H9 (cell line): ENCODE measurements around the gene APPBP2. TPM values are rescaled to one million over a fixed set of nuclear protein-coding genes. Genes with fewer than 3 reads are reported as not detected.

Source experiments
- DNase-seq: peaks from one replicate; pipeline ENCODE4 v3.0.0-alpha.2; 2017
- H2AFZ ChIP-seq: one replicate; pipeline ENCODE4 v1.6.1; 2013; ENCODE audit warnings: mild to moderate bottlenecking, low read length, control low read depth, moderate library complexity
- H2AK5ac ChIP-seq: 2 replicates; pipeline ENCODE4 v1.6.1; 2013; ENCODE audit warnings: low read length, control low read depth, mixed read lengths; ENCODE audit not compliant: insufficient read length
- H2BK120ac ChIP-seq: one replicate; pipeline ENCODE4 v1.6.1; 2013; ENCODE audit warnings: low read depth, mild to moderate bottlenecking, low read length, control low read depth, inconsistent platforms; ENCODE audit not compliant: poor library complexity, severe bottlenecking
- H2BK12ac ChIP-seq: 2 replicates; pipeline ENCODE4 v1.6.1; 2013; ENCODE audit warnings: low read length, control low read depth, mixed read lengths, low read depth; ENCODE audit not compliant: insufficient read length
- H2BK15ac ChIP-seq: 2 replicates; pipeline ENCODE4 v1.6.1; 2013; ENCODE audit warnings: low read depth, low read length, control low read depth
- H2BK20ac ChIP-seq: one replicate; pipeline ENCODE4 v1.6.1; 2013; ENCODE audit warnings: low read depth, mild to moderate bottlenecking, low read length, control low read depth, inconsistent platforms; ENCODE audit not compliant: poor library complexity, severe bottlenecking
- H2BK5ac ChIP-seq: 2 replicates; pipeline ENCODE4 v1.6.1; 2013; ENCODE audit warnings: low read length, control low read depth, mixed read lengths; ENCODE audit not compliant: insufficient read length
- H3K14ac ChIP-seq: 2 replicates; pipeline ENCODE4 v1.6.1; 2013; ENCODE audit warnings: low read length, control low read depth; ENCODE audit not compliant: insufficient read depth
- H3K18ac ChIP-seq: 2 replicates; pipeline ENCODE4 v1.6.1; 2013; ENCODE audit warnings: low read depth, mild to moderate bottlenecking, mixed read lengths, low read length, control low read depth; ENCODE audit not compliant: insufficient read length
- H3K23ac ChIP-seq: 2 replicates; pipeline ENCODE4 v1.6.1; 2013; ENCODE audit warnings: low read length, control low read depth, mixed read lengths, low read depth; ENCODE audit not compliant: insufficient read length
- H3K23me2 ChIP-seq: 2 replicates; pipeline ENCODE4 v1.6.1; 2013; ENCODE audit warnings: low read depth, mild to moderate bottlenecking, mixed read lengths, low read length, control low read depth; ENCODE audit not compliant: insufficient read length, poor library complexity, severe bottlenecking
- H3K27ac ChIP-seq: 2 replicates; pipeline ENCODE4 v1.5.1; 2013; ENCODE audit warnings: low read length, control low read depth, mixed read lengths, low read depth; ENCODE audit not compliant: insufficient read length
- H3K27me3 ChIP-seq: 2 replicates; pipeline ENCODE4 v1.6.1; 2013; ENCODE audit warnings: low read length, control low read depth, inconsistent platforms; ENCODE audit not compliant: insufficient read depth
- H3K4ac ChIP-seq: 2 replicates; pipeline ENCODE4 v1.6.1; 2013; ENCODE audit warnings: low read depth, mild to moderate bottlenecking, control low read depth, inconsistent platforms, low read length, moderate library complexity
- H3K4me1 ChIP-seq: 2 replicates; pipeline ENCODE4 v1.6.1; 2013; ENCODE audit warnings: low read length, control low read depth, inconsistent platforms; ENCODE audit not compliant: insufficient read depth
- H3K4me2 ChIP-seq: 2 replicates; pipeline ENCODE4 v1.6.1; 2013; ENCODE audit warnings: low read length, control low read depth, mixed read lengths; ENCODE audit not compliant: insufficient read length, insufficient read depth
- H3K56ac ChIP-seq: 2 replicates; pipeline ENCODE4 v1.6.1; 2013; ENCODE audit warnings: low read depth, mild to moderate bottlenecking, mixed read lengths, low read length, control low read depth; ENCODE audit not compliant: insufficient read length
- H3K79me1 ChIP-seq: 2 replicates; pipeline ENCODE4 v1.6.1; 2013; ENCODE audit warnings: low read depth, mild to moderate bottlenecking, moderate library complexity, low read length, control low read depth, inconsistent platforms; ENCODE audit not compliant: insufficient read depth, poor library complexity, severe bottlenecking
- H3K79me2 ChIP-seq: 2 replicates; pipeline ENCODE4 v1.6.1; 2013; ENCODE audit warnings: low read length, control low read depth, inconsistent platforms; ENCODE audit not compliant: insufficient read depth
- H3K9ac ChIP-seq: 2 replicates; pipeline ENCODE4 v1.6.1; 2013; ENCODE audit warnings: low read length, control low read depth, mixed read lengths; ENCODE audit not compliant: insufficient read length; ENCODE audit errors: extremely low read depth
- H3K9me3 ChIP-seq: one replicate; pipeline ENCODE4 v1.6.1; 2013; ENCODE audit warnings: low read depth, low read length, inconsistent platforms; ENCODE audit not compliant: control insufficient read depth
- H3T11ph ChIP-seq: one replicate; pipeline ENCODE4 v1.6.1; 2013; ENCODE audit warnings: mild to moderate bottlenecking, low read length, control low read depth, inconsistent platforms
- H4K20me1 ChIP-seq: one replicate; pipeline ENCODE4 v1.6.1; 2013; ENCODE audit not compliant: control insufficient read depth, insufficient read length, insufficient read depth
- H4K5ac ChIP-seq: 2 replicates; pipeline ENCODE4 v1.6.1; 2013; ENCODE audit warnings: low read depth, mild to moderate bottlenecking, mixed read lengths, low read length, control low read depth; ENCODE audit not compliant: insufficient read length
- H4K8ac ChIP-seq: replicated peaks from 2 replicates; pipeline ENCODE4 v1.6.1; 2013; ENCODE audit warnings: low read length, control low read depth, mixed read lengths, low read depth; ENCODE audit not compliant: insufficient read length
- H4K91ac ChIP-seq: 2 replicates; pipeline ENCODE4 v1.6.1; 2013; ENCODE audit warnings: low read depth, mild to moderate bottlenecking, moderate library complexity, mixed read lengths, low read length, control low read depth; ENCODE audit not compliant: insufficient read length
- H3K27ac Mint-ChIP-seq, 3 experiments: 2 replicates in 2 of 3; 3 replicates in 1 of 3; pipeline ENCODE4 v1.8.0; 2020 to 2021; ENCODE audit warnings: mixed read lengths in 3 of 3, mild to moderate bottlenecking in 1 of 3, moderate library complexity in 1 of 3
- H3K27me3 Mint-ChIP-seq: 2 replicates; pipeline ENCODE4 v1.8.0; 2021; ENCODE audit warnings: low read depth, mild to moderate bottlenecking, moderate library complexity, mixed read lengths
- H3K36me3 Mint-ChIP-seq, 3 experiments: 2 replicates in 2 of 3; 3 replicates in 1 of 3; pipeline ENCODE4 v1.8.0; 2020 to 2021; ENCODE audit warnings: low read depth in 3 of 3, mixed read lengths in 3 of 3; ENCODE audit not compliant: insufficient read depth in 1 of 3
- H3K4me1 Mint-ChIP-seq, 2 experiments: 2 replicates each; pipeline ENCODE4 v1.8.0; 2020; ENCODE audit warnings: mixed read lengths in 2 of 2
- H3K4me3 Mint-ChIP-seq, 2 experiments: 2 replicates in 1 of 2; 3 replicates in 1 of 2; pipeline ENCODE4 v1.8.0; 2020 to 2021; ENCODE audit warnings: mild to moderate bottlenecking in 2 of 2, mixed read lengths in 2 of 2, moderate library complexity in 1 of 2
- H3K9me3 Mint-ChIP-seq, 2 experiments: 2 replicates in 1 of 2; 3 replicates in 1 of 2; pipeline ENCODE4 v1.8.0; 2020; ENCODE audit warnings: mild to moderate bottlenecking in 2 of 2, mixed read lengths in 2 of 2, moderate library complexity in 1 of 2
- WGBS: extraction: QIAGEN DNeasy Blood & Tissue Kit; methylation state at CpG from one replicate; pipeline ENCODE4 v1.1.7; 2013; ENCODE audit warnings: missing lambda C conversion rate, low lambda C conversion rate, mixed read lengths; ENCODE audit not compliant: insufficient read length; ENCODE audit errors: extremely low coverage; 5-methylcytosine and 5-hydroxymethylcytosine counted together
- total RNA-seq: library from RNA; stranded (reverse); gene quantifications from 2 replicates; pipeline ENCODE4 v1.2.1, GENCODE V29; 2021
- TF ChIP-seq, protein P1 (sequence below): fragments of 200-600 bp; sonication (generic); conservative IDR thresholded peaks from 3 replicates; pipeline ENCODE4 v1.8.0; 2021; ENCODE audit warnings: antibody characterized with exemption, mild to moderate bottlenecking

The APPBP2 gene
- total RNA-seq, 1 experiment from 2014 or later = 17.0 TPM

DNA sequence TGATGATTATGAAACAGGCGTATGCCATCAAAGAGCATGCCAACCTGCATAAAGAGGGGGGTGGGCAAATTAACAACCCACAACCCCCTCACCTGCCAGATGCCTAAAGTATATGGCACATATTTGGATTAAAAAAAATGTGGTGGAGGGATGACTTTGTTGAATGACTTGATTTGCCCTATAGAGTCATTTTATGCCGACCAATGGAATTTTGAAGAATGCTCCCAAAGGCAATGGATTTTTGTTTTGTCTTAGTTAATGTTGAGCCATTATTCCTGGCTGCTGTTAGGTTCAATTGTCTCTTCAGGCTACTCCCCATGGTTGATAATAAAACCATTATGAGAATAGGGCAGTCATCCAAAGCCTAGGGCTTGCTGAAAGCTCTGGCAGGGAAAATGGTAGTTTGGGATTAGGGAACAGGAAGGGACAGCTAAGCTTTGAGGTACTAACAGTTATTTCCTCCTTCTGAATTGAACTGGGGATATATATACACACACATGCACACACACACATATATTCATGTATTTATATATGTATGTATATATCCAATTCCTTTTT lies 109.6 kb downstream of the APPBP2 start:
- Histone ChIP-seq H3K23ac (no peak overlapping the region), H3K27me3 (no peaks in the 10 kb centered on the region), H2BK15ac (no peak overlapping the region), H2BK5ac (no peak overlapping the region), H3K9ac (no peak overlapping the region), H2BK120ac (no peak overlapping the region), H2BK20ac (no peak overlapping the region), H2AFZ (no peak overlapping the region), H3K23me2 (no peaks in the 10 kb centered on the region), H3T11ph (no peak overlapping the region), H3K9me3 (no peaks in the 10 kb centered on the region), H3K27ac (no peak overlapping the region), H4K5ac (no peak overlapping the region), H3K56ac (no peak overlapping the region), H3K4ac (no peak overlapping the region), H4K8ac (no peak overlapping the region), H3K79me1 (no peaks in the 10 kb centered on the region), H4K91ac (no peak overlapping the region), H3K4me1 (no peaks in the 10 kb centered on the region), H2BK12ac (no peak overlapping the region), H4K20me1 (no peaks in the 10 kb centered on the region), H3K4me2 (no peak overlapping the region), H3K79me2 (no peaks in the 10 kb centered on the region), H3K14ac (no peak overlapping the region), H3K18ac (no peak overlapping the region), H2AK5ac (no peak overlapping the region)
- WGBS = no CpG with 5 or more reads among the region's 2 CpGs
- DNase-seq = no peak
- Mint-ChIP-seq H3K4me1 (peaks cover 4% of the 10 kb centered on the region in 2 experiments), H3K27me3 (no peaks in the 10 kb centered on the region), H3K4me3 (no peak overlapping the region), H3K27ac (no peak overlapping the region), H3K9me3 (peaks cover 3 to 7% of the 10 kb centered on the region in 2 experiments; a peak in 4 of 5 replicates), H3K36me3 (no peaks in the 10 kb centered on the region)
- TF ChIP-seq, protein P1, sequence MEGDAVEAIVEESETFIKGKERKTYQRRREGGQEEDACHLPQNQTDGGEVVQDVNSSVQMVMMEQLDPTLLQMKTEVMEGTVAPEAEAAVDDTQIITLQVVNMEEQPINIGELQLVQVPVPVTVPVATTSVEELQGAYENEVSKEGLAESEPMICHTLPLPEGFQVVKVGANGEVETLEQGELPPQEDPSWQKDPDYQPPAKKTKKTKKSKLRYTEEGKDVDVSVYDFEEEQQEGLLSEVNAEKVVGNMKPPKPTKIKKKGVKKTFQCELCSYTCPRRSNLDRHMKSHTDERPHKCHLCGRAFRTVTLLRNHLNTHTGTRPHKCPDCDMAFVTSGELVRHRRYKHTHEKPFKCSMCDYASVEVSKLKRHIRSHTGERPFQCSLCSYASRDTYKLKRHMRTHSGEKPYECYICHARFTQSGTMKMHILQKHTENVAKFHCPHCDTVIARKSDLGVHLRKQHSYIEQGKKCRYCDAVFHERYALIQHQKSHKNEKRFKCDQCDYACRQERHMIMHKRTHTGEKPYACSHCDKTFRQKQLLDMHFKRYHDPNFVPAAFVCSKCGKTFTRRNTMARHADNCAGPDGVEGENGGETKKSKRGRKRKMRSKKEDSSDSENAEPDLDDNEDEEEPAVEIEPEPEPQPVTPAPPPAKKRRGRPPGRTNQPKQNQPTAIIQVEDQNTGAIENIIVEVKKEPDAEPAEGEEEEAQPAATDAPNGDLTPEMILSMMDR = no peak
